22Rv1 (cell line): ENCODE measurements around the gene FGF4.

Experiments
- H3K27ac ChIP-seq: fragments of 450-650 bp; 2 replicates; pipeline ENCODE4 v1.5.1; 2017
- CTCF ChIP-seq: fragments of 450-650 bp; IDR thresholded peaks from 2 replicates; pipeline ENCODE4 v1.5.1; 2017; ENCODE audit warnings: mild to moderate bottlenecking
- ZFX ChIP-seq: fragments of 450-650 bp; IDR thresholded peaks from 2 replicates; pipeline ENCODE4 v1.6.1; 2017; ENCODE audit warnings: antibody characterized with exemption, borderline replicate concordance

The FGF4 gene

GRCh38 chr11:69807106-69807815 is 32.1 kb upstream of the FGF4 start:
- H3K27ac ChIP-seq: no peak overlapping the region
- TF ChIP-seq CTCF: no peak
- TF ChIP-seq ZFX: no peak

- no peak overlapping the region for H3K27ac ChIP-seq
- TF ChIP-seq CTCF (no peak), ZFX (no peak)
Observed at GRCh38 chr11:69804769-69805508, 29.8 kb upstream of the FGF4 start.

GRCh38 chr11:69803604-69804218 is 28.6 kb upstream of the FGF4 start:
- TF ChIP-seq ZFX (no peak), CTCF (no peak)
- no peak overlapping the region for H3K27ac ChIP-seq

GRCh38 chr11:69803022-69803421 is 27.9 kb upstream of the FGF4 start:
- no peak overlapping the region for H3K27ac ChIP-seq
- no peak for TF ChIP-seq CTCF

GRCh38 chr11:69802590-69802989 is 27.4 kb upstream of the FGF4 start:
- H3K27ac ChIP-seq: no peak overlapping the region
- TF ChIP-seq CTCF (no peak), ZFX (no peak)

- H3K27ac ChIP-seq: no peak overlapping the region
- TF ChIP-seq ZFX (no peak), CTCF (peak; percentile 79)
Observed at GRCh38 chr11:69801513-69802335, 26.6 kb upstream of the FGF4 start.
